Measurements from ENCODE around the gene UQCC2. TPM values are rescaled to one million over a fixed set of nuclear protein-coding genes. Genes with fewer than 3 reads are reported as not detected.

UQCC2 gene
- total and polyA plus RNA-seq, 4 donors, result 7.8 to 141 (median 48.1) TPM

- peak overlapping the region in 1 of 2 donors; percentile 16 for H3K9ac ChIP-seq (ENCODE audit: insufficient read depth in 1 of 2, low read length in 2 of 2)
- H3K4me3 ChIP-seq, result no peak overlapping the region
- TF ChIP-seq CTCF (IDR thresholded peaks at IDR 0.05; ENCODE audit: control extremely low read depth, extremely low read depth), result no peak
- H3K27me3 ChIP-seq (ENCODE audit: control insufficient read depth in 3 of 3, insufficient read depth in 3 of 3, low read length in 2 of 3), result no peaks in the 10 kb centered on the region
- H3K4me1 ChIP-seq (ENCODE audit: control insufficient read depth in 5 of 5, insufficient read depth in 5 of 5, low read length in 5 of 5), result peaks cover 0 to 18% (median 0%) of the 10 kb centered on the region in 5 donors
- ATAC-seq (ENCODE audit: insufficient read depth, low FRiP score) (no peak), DNase-seq (no peak)
- peaks cover 0 to 18% (median 8%) of the 10 kb centered on the region in 4 donors for H3K36me3 ChIP-seq (ENCODE audit: control insufficient read depth in 4 of 4, insufficient read depth in 4 of 4, low read length in 4 of 4)
- H3K9me3 ChIP-seq (ENCODE audit: control insufficient read depth in 4 of 4, insufficient read depth in 3 of 4, low read length in 3 of 4), result no peaks in the 10 kb centered on the region
- H3K27ac ChIP-seq (ENCODE audit: low read depth in 1 of 2, low read length in 1 of 2), result peak overlapping the region in 1 of 2 donors; percentile 37
- 78 to 80% methylated on average over 11 of the region's 11 CpGs for WGBS, 2 donors
Measured at GRCh38 chr6:33704215-33705066, 7.1 kb downstream of the UQCC2 start.

GRCh38 chr6:33702345-33702977 is 9.0 kb downstream of the UQCC2 start:
- 83 to 94% methylated on average over 1 of the region's 1 CpG for WGBS, 2 donors
- no peak overlapping the region for H3K9ac ChIP-seq (ENCODE audit: insufficient read depth in 1 of 2, low read length in 2 of 2)
- DNase-seq, result peak; percentile 49 to 76 (median 72)

GRCh38 chr6:33700391-33701050 is 11.0 kb downstream of the UQCC2 start:
- Histone ChIP-seq H3K4me3 (no peak overlapping the region), H3K9ac (ENCODE audit: insufficient read depth in 1 of 2, low read length in 2 of 2) (no peak overlapping the region), H3K4me1 (ENCODE audit: control insufficient read depth in 5 of 5, insufficient read depth in 5 of 5, low read length in 5 of 5) (peaks cover 13 to 35% (median 15%) of the 10 kb centered on the region in 5 donors), H3K27ac (ENCODE audit: low read depth in 1 of 2, low read length in 1 of 2) (no peak overlapping the region), H3K36me3 (ENCODE audit: control insufficient read depth in 4 of 4, insufficient read depth in 4 of 4, low read length in 4 of 4) (peaks cover 0 to 30% (median 15%) of the 10 kb centered on the region in 4 donors), H3K27me3 (ENCODE audit: control insufficient read depth in 3 of 3, insufficient read depth in 3 of 3, low read length in 2 of 3) (no peaks in the 10 kb centered on the region), H3K9me3 (ENCODE audit: control insufficient read depth in 4 of 4, insufficient read depth in 3 of 4, low read length in 3 of 4) (no peaks in the 10 kb centered on the region)
- peak in 2 of 3 donors; percentile 65 to 66 for DNase-seq
- TF ChIP-seq CTCF (IDR thresholded peaks at IDR 0.05; ENCODE audit: control extremely low read depth, extremely low read depth), result peak; percentile 68
- WGBS, 2 donors, result 37 to 41% methylated on average over 10 of the region's 10 CpGs
- ATAC-seq (ENCODE audit: insufficient read depth, low FRiP score), result no peak

More at GRCh38 chr6:33702345-33702977, 9.0 kb downstream of the UQCC2 start:
- H3K27ac ChIP-seq (ENCODE audit: low read depth in 1 of 2, low read length in 1 of 2), result no peak overlapping the region
- peaks cover 0 to 16% (median 12%) of the 10 kb centered on the region in 4 donors for H3K36me3 ChIP-seq (ENCODE audit: control insufficient read depth in 4 of 4, insufficient read depth in 4 of 4, low read length in 4 of 4)
- no peaks in the 10 kb centered on the region for H3K9me3 ChIP-seq (ENCODE audit: control insufficient read depth in 4 of 4, insufficient read depth in 3 of 4, low read length in 3 of 4)
- H3K4me3 ChIP-seq, result no peak overlapping the region
- TF ChIP-seq CTCF (IDR thresholded peaks at IDR 0.05; ENCODE audit: control extremely low read depth, extremely low read depth), result no peak
- no peaks in the 10 kb centered on the region for H3K27me3 ChIP-seq (ENCODE audit: control insufficient read depth in 3 of 3, insufficient read depth in 3 of 3, low read length in 2 of 3)
- peak; percentile 37 for ATAC-seq (ENCODE audit: insufficient read depth, low FRiP score)
- peaks cover 0 to 16% (median 3%) of the 10 kb centered on the region in 5 donors for H3K4me1 ChIP-seq (ENCODE audit: control insufficient read depth in 5 of 5, insufficient read depth in 5 of 5, low read length in 5 of 5)
